HFF-Myc (cell line): ENCODE data around the gene UGT2B7.

Source experiments
- DNase-seq: peaks from one replicate; pipeline ENCODE4 v3.0.0-alpha.2; 2011; ENCODE audit warnings: low read depth; ENCODE audit errors: extremely low read depth
- H3K4me3 ChIP-seq: replicated peaks from 2 replicates; pipeline ENCODE4 v1.5.1; 2011; ENCODE audit warnings: low read depth, mild to moderate bottlenecking, control low read depth, low read length
- TF ChIP-seq, protein P1 (sequence below): IDR thresholded peaks from 2 replicates; pipeline ENCODE4 v1.5.1; 2012; ENCODE audit warnings: mild to moderate bottlenecking, low read depth, low read length, control low read depth; ENCODE audit errors: missing control alignments

UGT2B7 gene

DNA sequence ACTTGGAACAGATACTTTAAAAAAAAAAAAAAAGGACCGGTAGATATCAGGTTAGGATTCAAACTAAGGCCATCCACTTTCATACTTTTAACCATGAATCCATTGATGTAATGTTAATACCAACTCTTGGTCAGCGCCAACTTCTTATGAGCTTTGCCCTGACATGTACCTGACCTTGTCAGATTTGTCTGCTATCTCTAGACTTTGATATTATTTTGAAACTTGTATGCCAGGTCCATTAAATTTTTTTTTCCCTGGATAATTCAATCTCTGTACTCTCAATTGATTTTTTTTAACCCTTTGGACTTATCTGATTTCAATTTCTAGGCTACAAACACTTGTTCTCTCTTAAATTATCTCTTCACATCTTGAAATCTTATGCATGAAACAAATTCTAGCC is 27.2 kb upstream of the UGT2B7 start:
- H3K4me3 ChIP-seq = no peak overlapping the region
- no peak for DNase-seq
- TF ChIP-seq, protein P1, sequence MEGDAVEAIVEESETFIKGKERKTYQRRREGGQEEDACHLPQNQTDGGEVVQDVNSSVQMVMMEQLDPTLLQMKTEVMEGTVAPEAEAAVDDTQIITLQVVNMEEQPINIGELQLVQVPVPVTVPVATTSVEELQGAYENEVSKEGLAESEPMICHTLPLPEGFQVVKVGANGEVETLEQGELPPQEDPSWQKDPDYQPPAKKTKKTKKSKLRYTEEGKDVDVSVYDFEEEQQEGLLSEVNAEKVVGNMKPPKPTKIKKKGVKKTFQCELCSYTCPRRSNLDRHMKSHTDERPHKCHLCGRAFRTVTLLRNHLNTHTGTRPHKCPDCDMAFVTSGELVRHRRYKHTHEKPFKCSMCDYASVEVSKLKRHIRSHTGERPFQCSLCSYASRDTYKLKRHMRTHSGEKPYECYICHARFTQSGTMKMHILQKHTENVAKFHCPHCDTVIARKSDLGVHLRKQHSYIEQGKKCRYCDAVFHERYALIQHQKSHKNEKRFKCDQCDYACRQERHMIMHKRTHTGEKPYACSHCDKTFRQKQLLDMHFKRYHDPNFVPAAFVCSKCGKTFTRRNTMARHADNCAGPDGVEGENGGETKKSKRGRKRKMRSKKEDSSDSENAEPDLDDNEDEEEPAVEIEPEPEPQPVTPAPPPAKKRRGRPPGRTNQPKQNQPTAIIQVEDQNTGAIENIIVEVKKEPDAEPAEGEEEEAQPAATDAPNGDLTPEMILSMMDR = no peak

DNA sequence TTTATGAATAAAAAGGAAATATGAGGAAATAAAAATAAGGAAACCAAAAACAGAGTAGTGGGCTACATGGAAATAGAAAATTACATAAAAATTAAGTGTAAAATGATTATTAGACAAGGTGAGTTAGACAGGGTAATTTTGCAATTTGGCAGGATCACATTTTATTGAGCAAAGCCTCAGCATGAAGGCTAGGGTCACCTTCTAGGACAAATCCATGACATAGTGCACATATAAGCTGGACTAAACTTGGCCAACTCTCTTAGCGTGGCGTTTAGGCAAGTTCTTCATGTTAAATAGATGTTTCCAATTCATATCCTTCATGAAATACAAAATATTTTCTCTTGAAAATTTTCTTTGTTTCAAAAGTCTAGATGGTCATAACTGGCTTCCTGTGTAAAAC is 25.7 kb upstream of the UGT2B7 start:
- DNase-seq = no peak
- TF ChIP-seq, protein P1 = no peak
- no peak overlapping the region for H3K4me3 ChIP-seq

DNA sequence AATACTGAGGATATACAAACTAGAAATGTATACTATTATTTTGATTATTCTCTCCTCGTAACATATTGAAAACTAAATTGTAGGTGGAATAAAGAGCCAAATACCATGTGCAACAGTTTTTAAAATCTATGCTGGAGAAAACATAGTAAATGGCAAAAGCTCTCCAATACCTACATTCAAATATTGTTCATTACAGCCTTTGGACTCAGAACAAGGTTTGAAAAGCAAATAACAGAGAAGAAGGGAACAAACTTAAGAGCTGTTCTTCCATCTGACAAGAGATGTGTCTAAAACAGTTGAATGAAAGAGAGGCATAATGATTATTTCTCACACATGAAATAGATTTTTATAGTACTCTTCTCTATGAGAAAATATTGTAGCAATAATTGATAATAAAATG is 25.0 kb upstream of the UGT2B7 start:
- TF ChIP-seq, protein P1 = no peak
- DNase-seq = no peak
- no peak overlapping the region for H3K4me3 ChIP-seq

DNA sequence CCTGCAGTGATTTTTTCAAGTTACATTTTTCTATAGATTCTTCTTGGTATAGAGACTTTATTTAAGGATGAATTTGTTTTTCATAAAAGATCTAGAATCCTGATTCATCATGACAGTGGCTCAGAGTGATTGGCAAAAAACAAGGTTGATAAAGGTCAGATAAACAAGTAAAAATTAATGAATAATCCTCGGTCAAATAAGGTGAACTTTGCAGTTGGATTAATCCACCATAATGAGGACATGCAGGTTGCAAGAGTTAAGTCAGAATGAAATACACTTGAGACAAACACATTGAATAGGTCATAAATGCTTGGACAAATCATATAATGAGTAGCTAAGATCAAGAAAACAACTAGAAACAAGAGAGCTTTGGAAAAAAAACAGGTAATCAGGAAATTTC is 22.9 kb upstream of the UGT2B7 start:
- DNase-seq = no peak
- H3K4me3 ChIP-seq = no peak overlapping the region
- TF ChIP-seq, protein P1 = no peak

GRCh38 chr4:69075061-69075792 is 21.0 kb upstream of the UGT2B7 start:
- DNase-seq = no peak
- H3K4me3 ChIP-seq = no peak overlapping the region
- TF ChIP-seq, protein P1 = no peak

DNA sequence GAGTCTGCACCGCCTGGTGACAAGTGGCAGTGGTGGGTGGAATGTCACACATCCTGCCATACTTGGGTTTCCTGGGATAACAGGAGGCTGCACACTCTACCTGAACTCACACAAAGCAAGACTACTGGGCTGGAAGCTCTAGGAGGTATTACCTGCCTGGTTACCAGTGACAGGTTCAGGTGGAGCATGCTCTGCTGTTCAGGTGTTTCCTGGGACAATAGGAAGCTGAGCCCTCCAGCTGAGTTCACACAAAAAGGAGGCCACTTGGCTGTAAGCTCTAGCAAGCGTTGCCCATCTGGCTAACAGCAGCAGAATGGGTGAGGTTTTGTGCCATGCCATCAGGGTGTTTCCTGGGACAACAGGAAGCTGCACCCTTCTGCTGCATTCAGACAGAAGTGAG is 17.4 kb upstream of the UGT2B7 start:
- H3K4me3 ChIP-seq = no peak overlapping the region
- no peak for DNase-seq
- TF ChIP-seq, protein P1 = no peak

GRCh38 chr4:69088473-69088872 is 7.8 kb upstream of the UGT2B7 start:
- no peak overlapping the region for H3K4me3 ChIP-seq
- TF ChIP-seq, protein P1 = no peak
- DNase-seq = no peak
